Measurements from ENCODE around the gene STK38L. TPM values are rescaled to one million over a fixed set of nuclear protein-coding genes. Genes with fewer than 3 reads are reported as not detected.

Gene STK38L
- total and polyA plus RNA-seq, 9 of the 15 experiments (the other 6 are each of a cell fraction or from before 2014, with no cell fraction given) = 2.6 to 10.7 (median 6.9) TPM

DNA sequence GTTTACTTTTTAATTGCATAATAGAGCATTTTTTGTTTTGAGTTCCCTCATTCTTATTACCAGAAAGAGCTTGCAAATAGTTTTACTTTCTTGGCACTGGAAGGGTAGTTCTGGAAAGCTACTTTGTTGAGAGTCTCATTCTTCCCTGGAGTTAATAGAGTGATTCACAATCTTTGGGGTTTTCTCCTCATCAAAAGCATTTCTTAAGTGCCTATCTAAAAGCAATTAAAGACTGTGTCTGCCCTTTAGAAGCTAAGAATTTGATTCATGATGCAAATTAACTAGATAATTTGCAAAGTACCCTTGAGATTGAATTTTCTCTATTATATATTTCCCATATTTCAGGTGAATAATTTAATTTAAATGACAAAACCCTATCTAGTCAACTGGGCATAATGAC lies 80.4 kb downstream of the STK38L start:
- Histone ChIP-seq H3K9ac (ENCODE audit: insufficient read depth in 1 of 2, low read depth in 2 of 2, low read length in 2 of 2) (no peak overlapping the region), H3K4me1 (replicated peaks in 1 of 2; ENCODE audit: control insufficient read depth in 2 of 2, insufficient read depth in 2 of 2, low read length in 2 of 2) (no peaks in the 10 kb centered on the region), H3K4me3 (no peak overlapping the region), H3K4me2 (ENCODE audit: insufficient read depth, low read length) (no peak overlapping the region), H3K9me3 (replicated peaks; ENCODE audit: control insufficient read depth, insufficient read depth, low read depth, low read length) (no peaks in the 10 kb centered on the region), H3K27ac (ENCODE audit: extremely low read depth, low read depth, low read length) (no peak overlapping the region), H3K79me2 (ENCODE audit: control insufficient read depth, insufficient read depth, low read length) (no peaks in the 10 kb centered on the region), H3K9me1 (ENCODE audit: control insufficient read depth, insufficient read depth, low read length) (no peaks in the 10 kb centered on the region), H3K27me3 (ENCODE audit: control insufficient read depth in 2 of 2, insufficient read depth in 2 of 2, low read length in 2 of 2) (no peaks in the 10 kb centered on the region), H4K20me1 (replicated peaks; ENCODE audit: control insufficient read depth, insufficient read depth, low read length) (no peaks in the 10 kb centered on the region), H2AFZ (ENCODE audit: low read depth, low read length) (no peak overlapping the region), H3K36me3 (ENCODE audit: control insufficient read depth, insufficient read depth, low read length) (no peaks in the 10 kb centered on the region; the same call in 2 of the 3 replicates)
- DNase-seq (ENCODE audit: extremely low read depth in 1 of 4, low spot score in 3 of 4) (no peak), FAIRE-seq (no peak), ATAC-seq (no peak)
- intact Hi-C loops (cut with micrococcal nuclease) (no loop called here), in situ Hi-C loops (cut with MboI) (no loop called here)
- no peak for TF ChIP-seq RBM17 (IDR thresholded peaks at IDR 0.05; ENCODE audit: borderline replicate concordance, low read depth, low read length)
- TF ChIP-seq SMAD2 (IDR thresholded peaks at IDR 0.05; ENCODE audit: low read depth, low read length) = no peak
- TF ChIP-seq WHSC1 (IDR thresholded peaks at IDR 0.05; ENCODE audit: low read length) = no peak
- TF ChIP-seq, protein P1, sequence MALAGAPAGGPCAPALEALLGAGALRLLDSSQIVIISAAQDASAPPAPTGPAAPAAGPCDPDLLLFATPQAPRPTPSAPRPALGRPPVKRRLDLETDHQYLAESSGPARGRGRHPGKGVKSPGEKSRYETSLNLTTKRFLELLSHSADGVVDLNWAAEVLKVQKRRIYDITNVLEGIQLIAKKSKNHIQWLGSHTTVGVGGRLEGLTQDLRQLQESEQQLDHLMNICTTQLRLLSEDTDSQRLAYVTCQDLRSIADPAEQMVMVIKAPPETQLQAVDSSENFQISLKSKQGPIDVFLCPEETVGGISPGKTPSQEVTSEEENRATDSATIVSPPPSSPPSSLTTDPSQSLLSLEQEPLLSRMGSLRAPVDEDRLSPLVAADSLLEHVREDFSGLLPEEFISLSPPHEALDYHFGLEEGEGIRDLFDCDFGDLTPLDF (CRISPR knock-in tag; IDR thresholded peaks at IDR 0.05) = no peak
- no peak for TF ChIP-seq TCF7L2 (IDR thresholded peaks at IDR 0.05; ENCODE audit: low read depth, low read length)
- no peak for TF ChIP-seq NONO (IDR thresholded peaks at IDR 0.05; ENCODE audit: low read depth in 2 of 2, low read length in 1 of 2)
- no peak for TF ChIP-seq ZNF165 (CRISPR knock-in tag; IDR thresholded peaks at IDR 0.05; ENCODE audit: borderline replicate concordance)
- TF ChIP-seq CBFA2T2 (conservative IDR thresholded peaks at IDR 0.05) = no peak
- TF ChIP-seq CAMTA2 (CRISPR knock-in tag; conservative IDR thresholded peaks at IDR 0.05) = no peak
- TF ChIP-seq HOXB6 (CRISPR knock-in tag; IDR thresholded peaks at IDR 0.05; ENCODE audit: borderline replicate concordance) = no peak
- TF ChIP-seq RFX1 (IDR thresholded peaks at IDR 0.05) = no peak
- no peak for TF ChIP-seq SRSF1 (IDR thresholded peaks at IDR 0.05; ENCODE audit: low read depth, low read length)
- no peak for TF ChIP-seq EZH2 (IDR thresholded peaks at IDR 0.05; ENCODE audit: borderline replicate concordance, low read depth, low read length)
- CTCF ChIA-PET (ENCODE audit: low intra/inter-chr PET ratio) = no interaction called here
- POLR2A ChIA-PET = interaction anchor here (1.0 kb wide), 1 partner anchor 9 kb away, joined by 3 read pairs; no protein-coding TSS in a partner anchor
- BruUV-seq (replicated peaks) = no TSS peak

Measured in K562 (cell line).